ENCODE data around the gene CHKA. TPM values are rescaled to one million over a fixed set of nuclear protein-coding genes. Genes with fewer than 3 reads are reported as not detected.

Gene CHKA
- total and polyA plus RNA-seq, 2 experiments from 2014 or later: 37.1 to 94.4 TPM

GRCh38 chr11:68067991-68068390, 53.2 kb downstream of the CHKA start:
- Mint-ChIP-seq H3K4me3 (no peak overlapping the region), H3K36me3 (ENCODE audit: low read depth) (peaks cover 90% of the 10 kb centered on the region), H3K9me3 (no peaks in the 10 kb centered on the region), H3K4me1 (no peaks in the 10 kb centered on the region; the same call in 2 of the 3 replicates), H3K27ac (no peak overlapping the region), H3K27me3 (ENCODE audit: insufficient read depth, low read depth, poor library complexity) (peaks cover 8% of the 10 kb centered on the region)
- H4K20me1 ChIP-seq (replicated peaks; ENCODE audit: insufficient read depth): peaks cover 29% of the 10 kb centered on the region
- DNase-seq (ENCODE audit: low spot score) (no peak), ATAC-seq (no peak)
- H3K9me2 ChIP-seq (ENCODE audit: insufficient read depth): no peaks in the 10 kb centered on the region
- H3K27me3 ChIP-seq (ENCODE audit: insufficient read depth): no peaks in the 10 kb centered on the region
- H3K4me2 ChIP-seq: no peak overlapping the region
- H3K27ac ChIP-seq (ENCODE audit: low read depth): peak overlapping the region; percentile 79; the same call in 1 of the 2 replicates
- H3F3A ChIP-seq (replicated peaks; ENCODE audit: low read depth): peaks cover 38% of the 10 kb centered on the region; the same call in 1 of the 2 replicates
- no peak overlapping the region for H2AFZ ChIP-seq
- H3K36me3 ChIP-seq (ENCODE audit: insufficient read depth): peaks cover 77% of the 10 kb centered on the region
- H3K79me2 ChIP-seq (replicated peaks; ENCODE audit: insufficient read depth): peaks cover 11% of the 10 kb centered on the region
- TF ChIP-seq, protein P1, sequence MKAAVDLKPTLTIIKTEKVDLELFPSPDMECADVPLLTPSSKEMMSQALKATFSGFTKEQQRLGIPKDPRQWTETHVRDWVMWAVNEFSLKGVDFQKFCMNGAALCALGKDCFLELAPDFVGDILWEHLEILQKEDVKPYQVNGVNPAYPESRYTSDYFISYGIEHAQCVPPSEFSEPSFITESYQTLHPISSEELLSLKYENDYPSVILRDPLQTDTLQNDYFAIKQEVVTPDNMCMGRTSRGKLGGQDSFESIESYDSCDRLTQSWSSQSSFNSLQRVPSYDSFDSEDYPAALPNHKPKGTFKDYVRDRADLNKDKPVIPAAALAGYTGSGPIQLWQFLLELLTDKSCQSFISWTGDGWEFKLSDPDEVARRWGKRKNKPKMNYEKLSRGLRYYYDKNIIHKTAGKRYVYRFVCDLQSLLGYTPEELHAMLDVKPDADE (IDR thresholded peaks at IDR 0.05): no peak
- TF ChIP-seq STAT1 (IDR thresholded peaks at IDR 0.05; ENCODE audit: unreplicated experiment): no peak
- no peak for TF ChIP-seq NANOG (IDR thresholded peaks at IDR 0.05; ENCODE audit: borderline replicate concordance)
- no peak for TF ChIP-seq ZNF114 (CRISPR knock-in tag; IDR thresholded peaks at IDR 0.05)
- TF ChIP-seq, protein P2, sequence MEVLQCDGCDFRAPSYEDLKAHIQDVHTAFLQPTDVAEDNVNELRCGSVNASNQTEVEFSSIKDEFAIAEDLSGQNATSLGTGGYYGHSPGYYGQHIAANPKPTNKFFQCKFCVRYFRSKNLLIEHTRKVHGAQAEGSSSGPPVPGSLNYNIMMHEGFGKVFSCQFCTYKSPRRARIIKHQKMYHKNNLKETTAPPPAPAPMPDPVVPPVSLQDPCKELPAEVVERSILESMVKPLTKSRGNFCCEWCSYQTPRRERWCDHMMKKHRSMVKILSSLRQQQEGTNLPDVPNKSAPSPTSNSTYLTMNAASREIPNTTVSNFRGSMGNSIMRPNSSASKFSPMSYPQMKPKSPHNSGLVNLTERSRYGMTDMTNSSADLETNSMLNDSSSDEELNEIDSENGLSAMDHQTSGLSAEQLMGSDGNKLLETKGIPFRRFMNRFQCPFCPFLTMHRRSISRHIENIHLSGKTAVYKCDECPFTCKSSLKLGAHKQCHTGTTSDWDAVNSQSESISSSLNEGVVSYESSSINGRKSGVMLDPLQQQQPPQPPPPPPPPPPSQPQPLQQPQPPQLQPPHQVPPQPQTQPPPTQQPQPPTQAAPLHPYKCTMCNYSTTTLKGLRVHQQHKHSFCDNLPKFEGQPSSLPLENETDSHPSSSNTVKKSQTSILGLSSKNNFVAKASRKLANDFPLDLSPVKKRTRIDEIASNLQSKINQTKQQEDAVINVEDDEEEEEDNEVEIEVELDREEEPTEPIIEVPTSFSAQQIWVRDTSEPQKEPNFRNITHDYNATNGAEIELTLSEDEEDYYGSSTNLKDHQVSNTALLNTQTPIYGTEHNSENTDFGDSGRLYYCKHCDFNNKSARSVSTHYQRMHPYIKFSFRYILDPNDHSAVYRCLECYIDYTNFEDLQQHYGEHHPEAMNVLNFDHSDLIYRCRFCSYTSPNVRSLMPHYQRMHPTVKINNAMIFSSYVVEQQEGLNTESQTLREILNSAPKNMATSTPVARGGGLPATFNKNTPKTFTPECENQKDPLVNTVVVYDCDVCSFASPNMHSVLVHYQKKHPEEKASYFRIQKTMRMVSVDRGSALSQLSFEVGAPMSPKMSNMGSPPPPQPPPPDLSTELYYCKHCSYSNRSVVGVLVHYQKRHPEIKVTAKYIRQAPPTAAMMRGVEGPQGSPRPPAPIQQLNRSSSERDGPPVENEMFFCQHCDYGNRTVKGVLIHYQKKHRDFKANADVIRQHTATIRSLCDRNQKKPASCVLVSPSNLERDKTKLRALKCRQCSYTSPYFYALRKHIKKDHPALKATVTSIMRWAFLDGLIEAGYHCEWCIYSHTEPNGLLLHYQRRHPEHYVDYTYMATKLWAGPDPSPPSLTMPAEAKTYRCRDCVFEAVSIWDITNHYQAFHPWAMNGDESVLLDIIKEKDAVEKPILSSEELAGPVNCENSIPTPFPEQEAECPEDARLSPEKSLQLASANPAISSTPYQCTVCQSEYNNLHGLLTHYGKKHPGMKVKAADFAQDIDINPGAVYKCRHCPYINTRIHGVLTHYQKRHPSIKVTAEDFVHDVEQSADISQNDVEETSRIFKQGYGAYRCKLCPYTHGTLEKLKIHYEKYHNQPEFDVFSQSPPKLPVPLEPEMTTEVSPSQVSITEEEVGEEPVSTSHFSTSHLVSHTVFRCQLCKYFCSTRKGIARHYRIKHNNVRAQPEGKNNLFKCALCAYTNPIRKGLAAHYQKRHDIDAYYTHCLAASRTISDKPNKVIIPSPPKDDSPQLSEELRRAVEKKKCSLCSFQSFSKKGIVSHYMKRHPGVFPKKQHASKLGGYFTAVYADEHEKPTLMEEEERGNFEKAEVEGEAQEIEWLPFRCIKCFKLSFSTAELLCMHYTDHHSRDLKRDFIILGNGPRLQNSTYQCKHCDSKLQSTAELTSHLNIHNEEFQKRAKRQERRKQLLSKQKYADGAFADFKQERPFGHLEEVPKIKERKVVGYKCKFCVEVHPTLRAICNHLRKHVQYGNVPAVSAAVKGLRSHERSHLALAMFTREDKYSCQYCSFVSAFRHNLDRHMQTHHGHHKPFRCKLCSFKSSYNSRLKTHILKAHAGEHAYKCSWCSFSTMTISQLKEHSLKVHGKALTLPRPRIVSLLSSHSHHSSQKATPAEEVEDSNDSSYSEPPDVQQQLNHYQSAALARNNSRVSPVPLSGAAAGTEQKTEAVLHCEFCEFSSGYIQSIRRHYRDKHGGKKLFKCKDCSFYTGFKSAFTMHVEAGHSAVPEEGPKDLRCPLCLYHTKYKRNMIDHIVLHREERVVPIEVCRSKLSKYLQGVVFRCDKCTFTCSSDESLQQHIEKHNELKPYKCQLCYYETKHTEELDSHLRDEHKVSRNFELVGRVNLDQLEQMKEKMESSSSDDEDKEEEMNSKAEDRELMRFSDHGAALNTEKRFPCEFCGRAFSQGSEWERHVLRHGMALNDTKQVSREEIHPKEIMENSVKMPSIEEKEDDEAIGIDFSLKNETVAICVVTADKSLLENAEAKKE (CRISPR knock-in tag; IDR thresholded peaks at IDR 0.05): no peak
- no peak for TF ChIP-seq ZNF331 (CRISPR knock-in tag; IDR thresholded peaks at IDR 0.05; ENCODE audit: low read depth)
- TF ChIP-seq, protein P3, sequence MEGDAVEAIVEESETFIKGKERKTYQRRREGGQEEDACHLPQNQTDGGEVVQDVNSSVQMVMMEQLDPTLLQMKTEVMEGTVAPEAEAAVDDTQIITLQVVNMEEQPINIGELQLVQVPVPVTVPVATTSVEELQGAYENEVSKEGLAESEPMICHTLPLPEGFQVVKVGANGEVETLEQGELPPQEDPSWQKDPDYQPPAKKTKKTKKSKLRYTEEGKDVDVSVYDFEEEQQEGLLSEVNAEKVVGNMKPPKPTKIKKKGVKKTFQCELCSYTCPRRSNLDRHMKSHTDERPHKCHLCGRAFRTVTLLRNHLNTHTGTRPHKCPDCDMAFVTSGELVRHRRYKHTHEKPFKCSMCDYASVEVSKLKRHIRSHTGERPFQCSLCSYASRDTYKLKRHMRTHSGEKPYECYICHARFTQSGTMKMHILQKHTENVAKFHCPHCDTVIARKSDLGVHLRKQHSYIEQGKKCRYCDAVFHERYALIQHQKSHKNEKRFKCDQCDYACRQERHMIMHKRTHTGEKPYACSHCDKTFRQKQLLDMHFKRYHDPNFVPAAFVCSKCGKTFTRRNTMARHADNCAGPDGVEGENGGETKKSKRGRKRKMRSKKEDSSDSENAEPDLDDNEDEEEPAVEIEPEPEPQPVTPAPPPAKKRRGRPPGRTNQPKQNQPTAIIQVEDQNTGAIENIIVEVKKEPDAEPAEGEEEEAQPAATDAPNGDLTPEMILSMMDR (conservative IDR thresholded peaks at IDR 0.05; ENCODE audit: low read depth in 2 of 2): no peak
- TF ChIP-seq EZH2phosphoT487 (IDR thresholded peaks at IDR 0.05; ENCODE audit: unreplicated experiment): no peak
- TF ChIP-seq, protein P4, sequence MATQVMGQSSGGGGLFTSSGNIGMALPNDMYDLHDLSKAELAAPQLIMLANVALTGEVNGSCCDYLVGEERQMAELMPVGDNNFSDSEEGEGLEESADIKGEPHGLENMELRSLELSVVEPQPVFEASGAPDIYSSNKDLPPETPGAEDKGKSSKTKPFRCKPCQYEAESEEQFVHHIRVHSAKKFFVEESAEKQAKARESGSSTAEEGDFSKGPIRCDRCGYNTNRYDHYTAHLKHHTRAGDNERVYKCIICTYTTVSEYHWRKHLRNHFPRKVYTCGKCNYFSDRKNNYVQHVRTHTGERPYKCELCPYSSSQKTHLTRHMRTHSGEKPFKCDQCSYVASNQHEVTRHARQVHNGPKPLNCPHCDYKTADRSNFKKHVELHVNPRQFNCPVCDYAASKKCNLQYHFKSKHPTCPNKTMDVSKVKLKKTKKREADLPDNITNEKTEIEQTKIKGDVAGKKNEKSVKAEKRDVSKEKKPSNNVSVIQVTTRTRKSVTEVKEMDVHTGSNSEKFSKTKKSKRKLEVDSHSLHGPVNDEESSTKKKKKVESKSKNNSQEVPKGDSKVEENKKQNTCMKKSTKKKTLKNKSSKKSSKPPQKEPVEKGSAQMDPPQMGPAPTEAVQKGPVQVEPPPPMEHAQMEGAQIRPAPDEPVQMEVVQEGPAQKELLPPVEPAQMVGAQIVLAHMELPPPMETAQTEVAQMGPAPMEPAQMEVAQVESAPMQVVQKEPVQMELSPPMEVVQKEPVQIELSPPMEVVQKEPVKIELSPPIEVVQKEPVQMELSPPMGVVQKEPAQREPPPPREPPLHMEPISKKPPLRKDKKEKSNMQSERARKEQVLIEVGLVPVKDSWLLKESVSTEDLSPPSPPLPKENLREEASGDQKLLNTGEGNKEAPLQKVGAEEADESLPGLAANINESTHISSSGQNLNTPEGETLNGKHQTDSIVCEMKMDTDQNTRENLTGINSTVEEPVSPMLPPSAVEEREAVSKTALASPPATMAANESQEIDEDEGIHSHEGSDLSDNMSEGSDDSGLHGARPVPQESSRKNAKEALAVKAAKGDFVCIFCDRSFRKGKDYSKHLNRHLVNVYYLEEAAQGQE (IDR thresholded peaks at IDR 0.05; ENCODE audit: unreplicated experiment): no peak
- no peak for TF ChIP-seq EZH2 (IDR thresholded peaks at IDR 0.05; ENCODE audit: low read depth, unreplicated experiment)
- TF ChIP-seq CREB1 (CRISPR knock-in tag; IDR thresholded peaks at IDR 0.05; ENCODE audit: low read depth): no peak
- TF ChIP-seq POLR2AphosphoS5 (IDR thresholded peaks at IDR 0.05; ENCODE audit: low read depth): no peak
- no peak for TF ChIP-seq JUNB (IDR thresholded peaks at IDR 0.05; ENCODE audit: unreplicated experiment)
- no peaks in the 10 kb centered on the region for H3K4me1 ChIP-seq (ENCODE audit: insufficient read depth)
- no peak overlapping the region for H3K4me3 ChIP-seq
